Right lobe of liver (tissue), 6 donors: ENCODE results near the gene GSG1L. TPM values are rescaled to one million over a fixed set of nuclear protein-coding genes. Genes with fewer than 3 reads are reported as not detected.

Source experiments
- ATAC-seq, 4 donors: fragments of 200-7000 bp; cut with Tn5 transposase; one replicate each; pipeline ENCODE4 v1.9.1; 2020; ENCODE audit warnings: mild to moderate bottlenecking in 4 of 4, moderate library complexity in 4 of 4
- DNase-seq, 3 donors: peaks; one replicate each; pipeline ENCODE4 v3.0.0-alpha.2; 2020
- H3K27ac ChIP-seq, 3 donors: fragments of 200-600 bp; one replicate each; pipeline ENCODE4 v1.8.0; 2022
- H3K27me3 ChIP-seq, 2 donors: fragments of 200-600 bp; one replicate each; pipeline ENCODE4 v1.8.0; 2022
- H3K36me3 ChIP-seq, 4 donors: fragments of 200-600 bp; sonication (generic) in 1 of 4; one replicate each; pipeline versions ENCODE4 v1.5.1 to v1.8.0; 2017 to 2022; ENCODE audit warnings: control low read depth in 1 of 4
- H3K4me1 ChIP-seq, 4 donors: fragments of 200-600 bp; sonication (generic) in 1 of 4; one replicate each; pipeline versions ENCODE4 v1.5.1 to v1.8.0; 2017 to 2022; ENCODE audit warnings: control low read depth in 1 of 4
- H3K4me3 ChIP-seq, 3 donors: fragments of 200-600 bp; one replicate each; pipeline ENCODE4 v1.8.0; 2022
- H3K9me3 ChIP-seq, 4 donors: fragments of 200-600 bp; sonication (generic) in 1 of 4; one replicate each; pipeline versions ENCODE4 v1.5.1 to v1.8.0; 2017 to 2022; ENCODE audit warnings: control low read depth in 1 of 4
- CTCF ChIP-seq, 4 donors: fragments of 200-600 bp in 3 of 4; fragments of 450-650 bp in 1 of 4; IDR thresholded peaks; one replicate each; pipeline versions ENCODE4 v1.5.1 to v1.8.0; 2016 to 2022; ENCODE audit warnings: antibody characterized with exemption in 4 of 4, mild to moderate bottlenecking in 2 of 4
- POLR2A ChIP-seq: fragments of 450-650 bp; IDR thresholded peaks from one replicate; pipeline ENCODE4 v1.6.1; 2017; ENCODE audit warnings: antibody characterized with exemption, mild to moderate bottlenecking
- WGBS: methylation state at CpG from one replicate; pipeline ENCODE4 v1.1.6; 2018; ENCODE audit warnings: low coverage, low lambda C conversion rate; ENCODE audit not compliant: insufficient coverage; ENCODE audit errors: missing lambda C conversion rate; 5-methylcytosine and 5-hydroxymethylcytosine counted together
- intact Hi-C, 2 donors: fragments of 100-400 bp; cut with DNase I; formaldehyde crosslinking; loops; one replicate each; pipeline versions ENCODE4 v1.11.2 to v1.14.1; 2022
- total RNA-seq, 6 experiments: library from RNA; depleted of rRNA in 2 of 6; stranded (reverse); fragments of >200 nt in 2 of 6; fragmentation: NEBNext Ultra II Directional in 3 of 6; extraction: Animal tissue kit (Norgen Biotek cat#: 25700) in 3 of 6; gene quantifications; one replicate each; pipeline versions ENCODE4 v1.1.0 to v1.2.4, GENCODE V29; 2016 to 2023
- donor health status: DM: no; HTN: yes; CAD: no.
- donor health status: DM: no; HTN: no; CAD: no.
- donor health status: DM: no; HTN: no; CAD: no.
- donor health status: DM: no; HTN: yes; CAD: no.
- donor health status: DM: no; HTN: yes; CAD: no.

The GSG1L gene
- total RNA-seq, 6 experiments from 2014 or later = 0.33 TPM; not detected in 5

- intact Hi-C loops = no loop called here
- no peak overlapping the region for H3K4me3 ChIP-seq
- ATAC-seq (no peak), DNase-seq (no peak)
- H3K36me3 ChIP-seq = no peaks in the 10 kb centered on the region
- no peaks in the 10 kb centered on the region for H3K9me3 ChIP-seq
- no peak for TF ChIP-seq POLR2A
- no peaks in the 10 kb centered on the region for H3K27me3 ChIP-seq
- H3K4me1 ChIP-seq = no peaks in the 10 kb centered on the region
- WGBS = 19% methylated on average over 4 of the region's 4 CpGs
- H3K27ac ChIP-seq = no peak overlapping the region
These were observed 68.8 kb downstream of the GSG1L start for GRCh38 chr16:27994686-27995085.

GRCh38 chr16:27993587-27993986 lies 69.9 kb downstream of the GSG1L start:
- Histone ChIP-seq H3K27ac (no peak overlapping the region), H3K4me1 (no peaks in the 10 kb centered on the region), H3K27me3 (no peaks in the 10 kb centered on the region), H3K36me3 (no peaks in the 10 kb centered on the region), H3K4me3 (no peak overlapping the region), H3K9me3 (no peaks in the 10 kb centered on the region)
- ATAC-seq = no peak
- intact Hi-C loops = no loop called here
- no peak for DNase-seq
- WGBS = 50% methylated on average over 1 of the region's 3 CpGs
- no peak for TF ChIP-seq CTCF (IDR thresholded peaks at IDR 0.05)
- no peak for TF ChIP-seq POLR2A

- H3K4me1 ChIP-seq = no peaks in the 10 kb centered on the region
- no peaks in the 10 kb centered on the region for H3K36me3 ChIP-seq
- H3K9me3 ChIP-seq = no peaks in the 10 kb centered on the region
- H3K4me3 ChIP-seq = no peak overlapping the region
- no peaks in the 10 kb centered on the region for H3K27me3 ChIP-seq
- DNase-seq (no peak), ATAC-seq (no peak)
- no peak overlapping the region for H3K27ac ChIP-seq
- no peak for TF ChIP-seq POLR2A
- no peak for TF ChIP-seq CTCF (IDR thresholded peaks at IDR 0.05)
- 63% methylated on average over 9 of the region's 9 CpGs for WGBS
- intact Hi-C loops = no loop called here
These were observed 71.6 kb downstream of the GSG1L start for GRCh38 chr16:27991876-27992275.

- no peak for ATAC-seq
- WGBS = 56% methylated on average over 4 of the region's 5 CpGs
- H3K4me3 ChIP-seq = no peak overlapping the region
- no peaks in the 10 kb centered on the region for H3K27me3 ChIP-seq
- intact Hi-C loops = no loop called here
- H3K4me1 ChIP-seq = no peaks in the 10 kb centered on the region
- H3K9me3 ChIP-seq = no peaks in the 10 kb centered on the region
- no peaks in the 10 kb centered on the region for H3K36me3 ChIP-seq
- H3K27ac ChIP-seq = no peak overlapping the region
- TF ChIP-seq CTCF (IDR thresholded peaks at IDR 0.05) (no peak), POLR2A (no peak)
- DNase-seq = no peak
These were observed 77.5 kb downstream of the GSG1L start for GRCh38 chr16:27985981-27986380.

- 83% methylated on average over 6 of the region's 7 CpGs for WGBS
- no peak for DNase-seq
- Histone ChIP-seq H3K27me3 (no peaks in the 10 kb centered on the region), H3K9me3 (no peaks in the 10 kb centered on the region), H3K4me3 (no peak overlapping the region), H3K27ac (no peak overlapping the region), H3K36me3 (no peaks in the 10 kb centered on the region), H3K4me1 (no peaks in the 10 kb centered on the region)
- intact Hi-C loops = no loop called here
- no peak for ATAC-seq
- no peak for TF ChIP-seq CTCF (IDR thresholded peaks at IDR 0.05)
- TF ChIP-seq POLR2A = no peak
These were observed 79.4 kb downstream of the GSG1L start for GRCh38 chr16:27984121-27984520.
